NCI-H748 (cell line): Measurements from ENCODE around the gene GPC6.
"Not testable (repeated sequence)": the region's sequence is repeated elsewhere in the genome, so short reads cannot be mapped to it uniquely, and the experiment has no call there.

ENCODE experiments used
- DNase-seq: peaks from one replicate; lab custom pipeline; 2025; ENCODE audit not compliant: unreplicated experiment; lab: John Stamatoyannopoulos, UW

The GPC6 gene

GRCh38 chr13:93226623-93227279 is at the start of gene GPC6:
Gene GPC6, plus strand, starts transcription at chr13:93226807.
- peak; percentile 83 for DNase-seq

- no peak for DNase-seq
Measured at GRCh38 chr13:93180356-93180969, 46.1 kb upstream of the GPC6 start.

- no peak for DNase-seq
Measured at GRCh38 chr13:93182406-93182805, 44.2 kb upstream of the GPC6 start.

GRCh38 chr13:93183302-93183701 is 43.3 kb upstream of the GPC6 start:
- peak; percentile 23 for DNase-seq

- DNase-seq, result no peak
Measured at GRCh38 chr13:93190006-93190405, 36.6 kb upstream of the GPC6 start.

- DNase-seq, result no peak
Measured at GRCh38 chr13:93193682-93194081, 32.9 kb upstream of the GPC6 start.

- DNase-seq, result no peak
Measured at GRCh38 chr13:93199856-93200255, 26.8 kb upstream of the GPC6 start.

- DNase-seq, result no peak
Measured at GRCh38 chr13:93200626-93201025, 26.0 kb upstream of the GPC6 start.

GRCh38 chr13:93201992-93202558 is 24.5 kb upstream of the GPC6 start:
- DNase-seq, result no peak

GRCh38 chr13:93206778-93207392 is 19.7 kb upstream of the GPC6 start:
- DNase-seq, result not testable (repeated sequence)

GRCh38 chr13:93216122-93216521 is 10.5 kb upstream of the GPC6 start:
- no peak for DNase-seq

GRCh38 chr13:93217721-93218261 is 8.8 kb upstream of the GPC6 start:
- DNase-seq, result peak; percentile 52

GRCh38 chr13:93218583-93218982 is 8.0 kb upstream of the GPC6 start:
- no peak for DNase-seq

- no peak for DNase-seq
Measured at GRCh38 chr13:93220073-93220472, 6.5 kb upstream of the GPC6 start.

- DNase-seq, result no peak
Measured at GRCh38 chr13:93222976-93223375, 3.6 kb upstream of the GPC6 start.

- DNase-seq, result no peak
Measured at GRCh38 chr13:93224535-93224934, 2.1 kb upstream of the GPC6 start.

GRCh38 chr13:93225610-93226009 is 997 bp upstream of the GPC6 start:
- DNase-seq, result no peak

- peak; percentile 49 for DNase-seq
Measured at GRCh38 chr13:93226065-93226622, 463 bp upstream of the GPC6 start.

- peak; percentile 93 for DNase-seq
Measured at GRCh38 chr13:93227280-93227877, 772 bp downstream of the GPC6 start.

GRCh38 chr13:93227878-93228642 is 1.5 kb downstream of the GPC6 start:
- peak; percentile 89 for DNase-seq

- DNase-seq, result no peak
Measured at GRCh38 chr13:93228643-93228937, 2.0 kb downstream of the GPC6 start.
